CD14-positive monocyte (primary cell): ENCODE data around the gene LNP1. TPM values are rescaled to one million over a fixed set of nuclear protein-coding genes. Genes with fewer than 3 reads are reported as not detected.

ENCODE experiments used
- DNase-seq, 3 donors: peaks; one replicate each; pipeline ENCODE4 v3.0.0-alpha.2; 2011 to 2022
- H2AFZ ChIP-seq: 2 replicates; pipeline ENCODE4 v1.6.0; 2012; ENCODE audit warnings: mild to moderate bottlenecking, low read depth, low read length, inconsistent platforms; ENCODE audit not compliant: insufficient read depth, poor library complexity, severe bottlenecking
- H3K27ac ChIP-seq, 2 donors: 1 replicate in 1 of 2; 2 replicates in 1 of 2; pipeline ENCODE4 v1.5.1; 2012 to 2013; ENCODE audit warnings: low read length in 2 of 2, control low read depth in 1 of 2, inconsistent platforms in 1 of 2, low read depth in 1 of 2, mild to moderate bottlenecking in 1 of 2
- H3K27me3 ChIP-seq, 2 donors: one replicate each; pipeline versions ENCODE4 v1.6.0 to v1.6.1; 2011 to 2013; ENCODE audit warnings: low read length in 2 of 2; ENCODE audit not compliant: control insufficient read depth in 2 of 2, insufficient read depth in 2 of 2
- H3K36me3 ChIP-seq, 2 donors: replicated peaks in 1 of 2; 1 replicate in 1 of 2; 2 replicates in 1 of 2; pipeline versions ENCODE4 v1.5.1 to v1.6.1; 2012 to 2013; ENCODE audit warnings: low read length in 2 of 2, control low read depth in 1 of 2, inconsistent platforms in 1 of 2, mild to moderate bottlenecking in 1 of 2; ENCODE audit not compliant: insufficient read depth in 2 of 2, control insufficient read depth in 1 of 2
- H3K4me1 ChIP-seq, 2 donors: 1 replicate in 1 of 2; 2 replicates in 1 of 2; pipeline versions ENCODE4 v1.5.1 to v1.6.1; 2012 to 2013; ENCODE audit warnings: low read length in 2 of 2, control low read depth in 1 of 2, inconsistent platforms in 1 of 2, mild to moderate bottlenecking in 1 of 2, moderate library complexity in 1 of 2; ENCODE audit not compliant: insufficient read depth in 2 of 2, control insufficient read depth in 1 of 2
- H3K4me2 ChIP-seq: replicated peaks from 2 replicates; pipeline ENCODE3; 2012; ENCODE audit warnings: low read length, moderate library complexity, mild to moderate bottlenecking; ENCODE audit not compliant: poor library complexity, severe bottlenecking; ENCODE audit errors: extremely low read depth
- H3K4me3 ChIP-seq, 3 experiments: fragments of 200-600 bp in 1 of 3; sonication (generic) in 1 of 3; replicated peaks in 1 of 3; 1 replicate in 2 of 3; 2 replicates in 1 of 3; pipeline ENCODE4 v1.5.1; 2011 to 2013; ENCODE audit warnings: low read length in 3 of 3, mild to moderate bottlenecking in 3 of 3, control low read depth in 2 of 3, low read depth in 2 of 3, inconsistent platforms in 1 of 3, moderate library complexity in 1 of 3
- H3K79me2 ChIP-seq: 2 replicates; pipeline ENCODE4 v1.6.0; 2012; ENCODE audit warnings: mild to moderate bottlenecking, control low read depth, inconsistent platforms, low read length, moderate library complexity; ENCODE audit not compliant: insufficient read depth
- H3K9ac ChIP-seq: 2 replicates; pipeline ENCODE4 v1.6.0; 2017; ENCODE audit warnings: low read length, mild to moderate bottlenecking; ENCODE audit not compliant: insufficient read depth, poor library complexity, severe bottlenecking
- H3K9me3 ChIP-seq, 2 donors: replicated peaks in 1 of 2; 1 replicate in 1 of 2; 2 replicates in 1 of 2; pipeline versions ENCODE4 v1.5.1 to v1.6.1; 2012 to 2013; ENCODE audit warnings: low read length in 2 of 2, control low read depth in 1 of 2; ENCODE audit not compliant: control insufficient read depth in 1 of 2, insufficient read depth in 1 of 2
- H4K20me1 ChIP-seq: 2 replicates; pipeline ENCODE4 v1.6.0; 2012; ENCODE audit warnings: mild to moderate bottlenecking, low read length, control low read depth, moderate library complexity; ENCODE audit not compliant: insufficient read depth
- H3K27ac Mint-ChIP-seq, 7 donors: one replicate each; pipeline ENCODE4 v1.8.0; 2020; ENCODE audit warnings: mild to moderate bottlenecking in 7 of 7, mixed read lengths in 7 of 7, moderate library complexity in 6 of 7, inconsistent platforms in 2 of 7
- H3K27me3 Mint-ChIP-seq, 3 donors: one replicate each; pipeline ENCODE4 v1.8.0; 2021 to 2022; ENCODE audit warnings: low read depth in 3 of 3, mild to moderate bottlenecking in 3 of 3, mixed read lengths in 3 of 3, moderate library complexity in 3 of 3, inconsistent platforms in 1 of 3
- H3K36me3 Mint-ChIP-seq, 2 donors: one replicate each; pipeline ENCODE4 v1.8.0; 2020; ENCODE audit warnings: mixed read lengths in 2 of 2, inconsistent platforms in 1 of 2, mild to moderate bottlenecking in 1 of 2
- H3K4me1 Mint-ChIP-seq: one replicate; pipeline ENCODE4 v1.8.0; 2020; ENCODE audit warnings: mild to moderate bottlenecking, mixed read lengths
- H3K4me3 Mint-ChIP-seq, 2 donors: one replicate each; pipeline ENCODE4 v1.8.0; 2020; ENCODE audit warnings: mild to moderate bottlenecking in 2 of 2, mixed read lengths in 2 of 2, moderate library complexity in 1 of 2
- H3K9me3 Mint-ChIP-seq, 7 donors: one replicate each; pipeline ENCODE4 v1.8.0; 2020 to 2022; ENCODE audit warnings: mixed read lengths in 7 of 7, mild to moderate bottlenecking in 6 of 7, moderate library complexity in 6 of 7, inconsistent platforms in 2 of 7
- WGBS: methylation state at CpG from one replicate; pipeline ENCODE4 v1.1.5; 2013; ENCODE audit warnings: missing lambda C conversion rate; ENCODE audit not compliant: insufficient coverage; 5-methylcytosine and 5-hydroxymethylcytosine counted together
- intact Hi-C, 2 donors: fragments of 100-400 bp; cut with micrococcal nuclease; formaldehyde crosslinking; loops; one replicate each; pipeline versions ENCODE4 v1.15.0 to v1.15.1; 2023
- polyA plus RNA-seq, 3 donors: library from polyadenylated mRNA; depleted of rRNA in 1 of 3; unstranded in 2 of 3; stranded (reverse) in 1 of 3; fragments of 300-500 nt in 2 of 3; fragments of >200 nt in 1 of 3; fragmentation: Illumina TruSeq in 2 of 3; gene quantifications; 1 replicate in 2 of 3; 2 replicates in 1 of 3; pipeline ENCODE4 v1.2.3, GENCODE V29; 2012 to 2021
- TF ChIP-seq, protein P1 (sequence below): fragments of 200-600 bp; IDR thresholded peaks from one replicate; pipeline ENCODE4 v1.8.0; 2022; ENCODE audit warnings: antibody characterized with exemption, mild to moderate bottlenecking

Gene LNP1
- polyA plus RNA-seq, 3 donors, result 0.07 to 0.26 (median 0.08) TPM

DNA sequence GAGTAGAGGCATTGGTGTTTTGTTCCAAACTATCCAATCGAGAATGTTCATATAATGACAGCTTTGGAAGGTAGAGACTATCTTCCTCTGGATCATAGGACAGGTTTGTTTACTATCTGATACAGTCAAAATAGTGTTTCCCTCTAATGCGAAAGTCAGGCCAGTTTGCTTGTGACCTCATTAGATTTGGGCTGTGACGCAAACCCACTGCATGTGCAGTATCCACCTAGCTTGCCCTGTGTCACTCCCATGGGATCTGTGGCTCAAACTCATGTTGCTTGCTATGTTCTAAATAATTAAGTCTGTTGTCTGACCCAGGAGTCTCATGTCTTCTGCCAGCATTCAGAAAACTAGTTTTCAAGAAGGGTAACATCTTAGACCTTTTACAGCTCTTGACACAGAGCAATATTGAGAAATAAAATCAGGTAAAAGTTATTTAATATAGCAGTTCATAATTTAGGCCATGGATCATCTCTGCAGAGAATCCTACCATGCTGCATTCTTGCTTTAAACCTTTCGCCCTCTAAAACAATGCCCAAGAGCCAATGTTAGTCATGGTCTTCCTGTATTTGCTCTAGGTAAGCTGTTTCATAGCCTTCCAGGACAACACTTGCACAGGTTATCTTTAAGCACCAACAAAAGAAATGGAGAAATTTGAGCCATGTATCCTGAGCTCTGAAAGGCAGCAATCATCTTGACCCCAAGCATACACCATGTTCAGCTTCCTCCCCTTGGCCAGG is 40.4 kb upstream of the LNP1 start:
- Mint-ChIP-seq H3K27me3 (no peaks in the 10 kb centered on the region), H3K4me1 (no peaks in the 10 kb centered on the region), H3K9me3 (peaks cover 0 to 3% (median 0%) of the 10 kb centered on the region in 7 donors), H3K27ac (peak overlapping the region in 1 of 7 donors; percentile 32), H3K4me3 (no peak overlapping the region), H3K36me3 (peaks cover 57 to 72% of the 10 kb centered on the region in 2 donors)
- Histone ChIP-seq H3K4me1 (no peaks in the 10 kb centered on the region), H3K27ac (no peak overlapping the region), H3K36me3 (peaks cover 42 to 79% of the 10 kb centered on the region in 2 donors), H3K79me2 (no peaks in the 10 kb centered on the region), H3K4me2 (no peak overlapping the region), H4K20me1 (no peaks in the 10 kb centered on the region), H3K9ac (no peak overlapping the region), H3K27me3 (no peaks in the 10 kb centered on the region), H3K4me3 (no peak overlapping the region), H3K9me3 (no peaks in the 10 kb centered on the region), H2AFZ (no peak overlapping the region)
- DNase-seq, result no peak
- WGBS, result 93% methylated on average over 3 of the region's 4 CpGs
- TF ChIP-seq, protein P1, sequence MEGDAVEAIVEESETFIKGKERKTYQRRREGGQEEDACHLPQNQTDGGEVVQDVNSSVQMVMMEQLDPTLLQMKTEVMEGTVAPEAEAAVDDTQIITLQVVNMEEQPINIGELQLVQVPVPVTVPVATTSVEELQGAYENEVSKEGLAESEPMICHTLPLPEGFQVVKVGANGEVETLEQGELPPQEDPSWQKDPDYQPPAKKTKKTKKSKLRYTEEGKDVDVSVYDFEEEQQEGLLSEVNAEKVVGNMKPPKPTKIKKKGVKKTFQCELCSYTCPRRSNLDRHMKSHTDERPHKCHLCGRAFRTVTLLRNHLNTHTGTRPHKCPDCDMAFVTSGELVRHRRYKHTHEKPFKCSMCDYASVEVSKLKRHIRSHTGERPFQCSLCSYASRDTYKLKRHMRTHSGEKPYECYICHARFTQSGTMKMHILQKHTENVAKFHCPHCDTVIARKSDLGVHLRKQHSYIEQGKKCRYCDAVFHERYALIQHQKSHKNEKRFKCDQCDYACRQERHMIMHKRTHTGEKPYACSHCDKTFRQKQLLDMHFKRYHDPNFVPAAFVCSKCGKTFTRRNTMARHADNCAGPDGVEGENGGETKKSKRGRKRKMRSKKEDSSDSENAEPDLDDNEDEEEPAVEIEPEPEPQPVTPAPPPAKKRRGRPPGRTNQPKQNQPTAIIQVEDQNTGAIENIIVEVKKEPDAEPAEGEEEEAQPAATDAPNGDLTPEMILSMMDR, result no peak
- intact Hi-C loops, result no loop called here

DNA sequence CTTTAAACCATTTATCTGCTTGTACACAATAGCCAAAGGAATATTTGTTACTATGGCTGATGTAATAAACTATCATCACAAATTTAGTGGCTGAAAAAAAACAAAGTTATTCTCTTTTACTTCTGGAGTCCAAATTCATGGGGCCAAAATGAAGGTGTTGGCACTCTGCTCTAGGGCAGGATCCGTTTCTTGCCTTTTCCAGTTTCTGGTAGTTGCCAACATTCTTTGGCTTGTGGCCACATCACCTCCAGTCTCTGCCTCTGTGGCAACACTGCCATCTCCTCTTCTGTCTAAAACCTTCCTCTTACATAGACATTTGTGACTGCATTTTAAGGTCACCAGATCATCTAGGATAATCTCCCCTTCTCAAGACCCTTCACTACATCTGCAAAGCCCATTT is 39.4 kb upstream of the LNP1 start:
- Histone ChIP-seq H3K4me1 (no peaks in the 10 kb centered on the region), H2AFZ (no peak overlapping the region), H3K4me3 (no peak overlapping the region), H3K27ac (no peak overlapping the region), H3K79me2 (no peaks in the 10 kb centered on the region), H3K9ac (no peak overlapping the region), H3K4me2 (no peak overlapping the region), H3K36me3 (peaks cover 44 to 84% of the 10 kb centered on the region in 2 donors), H3K9me3 (no peaks in the 10 kb centered on the region), H3K27me3 (no peaks in the 10 kb centered on the region), H4K20me1 (no peaks in the 10 kb centered on the region)
- H3K27ac Mint-ChIP-seq, result no peak overlapping the region
- TF ChIP-seq, protein P1, result no peak
- no peak overlapping the region for H3K4me3 Mint-ChIP-seq
- H3K36me3 Mint-ChIP-seq, result peaks cover 62 to 72% of the 10 kb centered on the region in 2 donors
- 100% methylated on average over 1 of the region's 1 CpG for WGBS
- DNase-seq, result no peak
- intact Hi-C loops, result no loop called here
- H3K27me3 Mint-ChIP-seq, result no peaks in the 10 kb centered on the region
- peaks cover 0 to 3% (median 0%) of the 10 kb centered on the region in 7 donors for H3K9me3 Mint-ChIP-seq
- H3K4me1 Mint-ChIP-seq, result no peaks in the 10 kb centered on the region
